Hematopoietic multipotent progenitor cell treated with erythropoietin and hydrocortisone succinate and interleukin-3 and kit ligand, for 4 days (in vitro differentiated cells): ENCODE measurements around the gene EIF4G3.
"Not testable (repeated sequence)": the region's sequence is repeated elsewhere in the genome, so short reads cannot be mapped to it uniquely, and the experiment has no call there.

ENCODE experiments used
- DNase-seq: peaks from one replicate; pipeline ENCODE4 v3.0.0-alpha.2; 2015

The EIF4G3 gene

DNA sequence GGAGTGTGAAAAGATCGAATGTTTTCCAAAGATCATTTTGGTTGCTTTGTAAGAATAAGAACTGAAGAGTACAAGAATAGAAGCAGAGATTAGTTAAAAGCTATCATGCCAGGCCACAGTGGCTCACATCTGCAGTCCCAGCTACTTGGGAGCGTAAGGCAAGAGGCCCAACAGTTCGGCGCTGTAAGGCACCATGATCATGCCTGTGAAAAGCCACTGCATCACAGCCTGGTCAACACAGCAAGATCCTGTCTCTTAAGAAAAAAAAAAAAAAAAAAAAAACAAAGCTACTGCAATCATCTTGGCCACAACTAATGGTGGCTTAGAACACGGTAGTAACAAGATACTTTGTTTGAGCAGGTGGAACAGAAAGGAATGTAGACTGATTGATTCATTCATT is 116.2 kb downstream of the EIF4G3 start:
- DNase-seq, result no peak

DNA sequence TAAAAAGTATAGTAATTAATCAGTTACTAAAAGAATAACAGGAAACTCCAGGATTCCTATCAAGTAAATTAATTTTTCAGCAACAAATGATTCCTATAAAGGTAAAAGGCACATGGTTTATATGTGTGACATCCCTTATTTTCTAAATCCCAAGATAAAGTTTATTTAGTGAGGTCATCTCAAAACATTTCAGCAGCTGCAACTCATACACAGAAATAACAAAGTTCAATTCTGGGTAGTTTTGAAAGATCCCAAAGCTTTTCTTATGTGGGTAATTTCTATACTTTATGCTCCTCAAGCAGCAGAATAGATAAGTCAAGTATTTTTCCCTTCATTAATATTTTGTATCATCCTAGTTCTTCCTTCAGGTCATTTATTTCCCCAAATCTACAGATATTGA is 117.7 kb downstream of the EIF4G3 start:
- no peak for DNase-seq

DNA sequence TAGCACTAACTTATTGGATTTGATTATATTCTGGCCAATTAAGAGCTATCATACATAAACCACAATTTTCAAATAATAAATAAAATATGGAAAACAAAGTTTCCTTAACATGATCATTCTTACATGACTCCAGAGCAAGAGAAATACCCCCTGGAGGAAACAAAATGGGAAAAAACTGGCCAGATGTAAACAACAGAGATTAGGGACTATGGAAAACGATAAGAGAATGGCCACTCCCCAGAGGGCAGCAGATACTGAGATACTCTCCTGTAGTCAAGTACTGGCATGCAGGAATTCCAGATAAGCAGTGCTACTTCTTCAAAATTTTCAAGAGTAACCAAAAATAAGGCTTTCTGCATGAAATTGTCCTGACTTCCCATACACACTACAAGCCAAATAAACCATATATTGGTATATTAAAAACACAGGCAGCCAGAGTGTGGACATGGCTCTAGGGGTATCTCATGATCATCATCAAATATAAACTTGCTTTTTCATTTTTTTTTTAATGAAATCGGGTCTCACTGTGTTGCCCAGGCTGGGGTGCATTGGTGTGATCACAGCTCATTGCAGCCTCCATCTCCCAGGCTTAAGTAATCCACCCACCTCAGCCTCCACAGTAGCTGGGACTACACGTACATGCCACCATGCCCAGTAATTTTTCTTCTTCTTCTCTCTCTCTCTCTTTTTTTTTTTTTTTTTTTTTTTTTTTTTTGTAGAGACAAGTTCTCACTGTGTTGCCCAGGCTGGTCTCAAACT is 118.5 kb downstream of the EIF4G3 start:
- peak; percentile 62 for DNase-seq

- DNase-seq, result not testable (repeated sequence)
Measured at GRCh38 chr1:21053189-21053928, 123.3 kb downstream of the EIF4G3 start.

DNA sequence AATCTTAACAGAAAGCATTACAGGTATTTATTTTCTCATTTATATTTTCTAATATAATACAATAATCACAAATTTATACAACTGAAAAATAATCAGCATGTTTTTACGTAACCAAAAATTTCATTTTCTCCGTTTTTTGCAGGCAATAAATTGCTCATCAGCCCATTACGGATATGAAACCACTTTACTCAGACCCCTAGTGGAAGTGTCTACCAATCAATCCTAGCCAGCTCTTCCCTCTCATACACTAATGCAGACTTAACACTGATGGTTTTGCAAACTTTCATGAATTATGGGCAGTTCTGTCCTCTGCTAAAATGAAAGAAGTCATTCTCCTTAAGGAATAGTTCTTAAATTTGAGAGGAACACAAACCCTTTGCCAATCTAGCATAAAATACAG is 124.7 kb downstream of the EIF4G3 start:
- no peak for DNase-seq

DNA sequence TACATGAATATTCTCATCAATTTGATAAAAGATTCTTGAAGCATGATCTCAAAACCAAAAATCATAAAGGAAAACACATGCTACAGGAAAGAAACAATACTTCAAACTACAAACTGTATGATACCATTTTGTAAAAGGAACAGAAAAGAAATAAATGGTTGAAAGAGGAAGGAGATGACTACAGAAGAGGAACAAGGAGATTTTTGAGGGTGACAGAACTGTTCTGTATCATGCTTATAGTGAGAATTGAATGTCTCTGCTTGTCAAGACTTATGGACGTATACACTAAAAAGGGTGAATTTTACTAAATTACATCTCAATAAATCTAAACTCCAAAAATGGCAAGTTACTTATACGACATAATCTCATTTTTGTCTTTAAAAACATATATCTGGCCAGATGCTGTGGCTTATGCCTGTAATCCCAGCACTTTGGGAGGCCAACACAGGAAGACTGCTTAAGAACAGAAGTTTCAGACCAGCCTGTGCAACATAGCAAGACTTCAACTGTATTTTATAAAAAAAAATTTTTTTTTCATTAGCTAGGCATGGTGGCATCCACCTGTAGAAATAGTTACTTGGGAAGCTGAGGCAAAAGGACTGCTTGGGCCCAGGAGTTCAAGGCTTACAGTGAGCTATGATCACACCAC is 125.4 kb downstream of the EIF4G3 start:
- peak; percentile 37 for DNase-seq

DNA sequence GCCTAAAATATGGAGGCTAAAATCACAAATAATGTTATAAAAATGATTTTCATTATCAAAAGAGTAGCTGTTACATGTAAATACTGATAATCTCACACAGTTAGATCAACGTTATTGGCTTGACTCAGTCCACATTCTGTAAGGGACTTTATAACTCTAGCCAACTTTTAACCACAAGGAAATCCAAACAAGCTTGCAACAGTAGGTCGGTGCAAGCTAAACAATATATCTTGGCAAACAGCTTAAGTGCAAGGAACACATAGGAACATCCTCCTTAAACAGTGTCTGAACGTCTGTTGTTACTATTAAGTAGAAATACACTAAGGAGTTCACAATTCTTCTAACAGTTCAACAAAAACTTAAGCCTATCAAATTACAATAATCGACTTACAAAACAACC is 126.7 kb downstream of the EIF4G3 start:
- DNase-seq, result no peak

DNA sequence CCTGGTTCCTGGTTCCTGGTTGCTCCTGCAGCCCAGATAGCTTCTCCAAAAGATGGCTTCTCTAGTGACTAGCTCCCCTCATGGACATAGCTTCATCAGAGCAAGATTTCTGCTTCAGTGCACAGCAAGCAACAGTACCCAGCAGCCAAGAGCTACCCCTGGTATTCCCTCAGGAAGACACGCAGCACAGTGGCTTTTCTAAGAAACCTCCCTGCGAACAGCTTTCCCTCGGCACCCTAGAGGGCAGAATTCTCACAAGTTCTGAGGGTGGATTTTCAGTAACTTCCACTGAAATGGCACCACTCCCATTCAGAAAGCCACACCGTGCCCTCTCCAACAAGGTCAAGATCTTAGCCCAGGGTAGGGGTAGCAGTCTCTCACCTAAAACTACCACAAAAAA is 128.2 kb downstream of the EIF4G3 start:
- DNase-seq, result no peak

- no peak for DNase-seq
Measured at GRCh38 chr1:21046132-21046531, 130.6 kb downstream of the EIF4G3 start.

DNA sequence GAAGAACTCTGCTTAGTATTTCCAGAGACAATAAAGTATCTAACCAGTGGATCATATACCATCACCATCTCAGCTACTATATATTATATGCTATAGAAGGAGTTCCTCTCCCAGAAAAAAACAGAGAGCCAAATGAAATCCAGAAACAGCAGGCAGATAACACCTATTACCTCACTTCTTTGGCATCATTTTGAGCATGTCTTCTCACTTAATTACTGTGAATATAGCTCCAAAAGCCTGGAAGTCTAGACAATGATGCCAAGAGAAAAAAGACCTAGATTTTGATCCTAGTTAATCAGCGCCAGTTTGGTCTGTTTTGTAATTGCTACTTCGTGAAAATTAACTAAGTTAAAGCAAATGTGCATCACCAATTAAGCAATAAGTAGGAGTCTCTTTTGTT is 131.3 kb downstream of the EIF4G3 start:
- DNase-seq, result no peak

GRCh38 chr1:21042929-21043605 is 133.6 kb downstream of the EIF4G3 start:
- DNase-seq, result peak; percentile 26

DNA sequence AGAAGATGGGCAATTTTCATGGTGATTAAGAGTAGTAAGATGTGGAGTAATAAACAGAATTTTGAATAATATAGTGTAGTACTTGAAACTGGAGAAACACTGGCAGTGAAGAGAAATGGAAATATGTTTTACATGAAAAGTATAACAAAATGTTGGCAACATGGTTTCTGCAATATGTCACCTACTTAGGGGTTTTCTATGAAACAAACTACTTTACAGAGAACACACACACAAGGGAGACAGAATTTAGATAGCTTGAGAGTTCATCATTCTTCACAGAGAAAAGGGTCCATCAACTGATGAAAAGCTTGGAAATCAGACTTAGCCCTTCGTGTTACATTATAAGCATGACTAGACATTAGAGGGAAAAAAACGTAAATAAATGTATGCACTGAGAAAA is 135.2 kb downstream of the EIF4G3 start:
- DNase-seq, result no peak

DNA sequence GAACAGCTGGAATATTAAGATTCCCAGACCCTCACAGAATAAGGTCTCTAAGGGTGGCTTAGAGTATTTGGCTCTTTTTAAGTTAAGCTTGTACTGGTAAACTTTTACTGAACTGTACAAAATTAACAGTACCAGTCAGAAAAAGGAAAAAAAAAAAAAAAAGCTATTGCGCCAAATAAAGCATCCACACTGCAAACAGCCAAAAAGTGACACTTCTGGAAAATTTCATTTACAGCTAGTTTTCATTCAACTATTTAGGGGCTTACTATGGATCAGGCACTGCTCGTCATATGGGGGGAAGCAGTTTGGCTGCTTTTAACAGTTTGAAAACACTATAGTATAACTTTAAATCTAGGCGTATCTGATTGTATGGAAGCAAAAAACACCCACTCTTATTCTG is 139.6 kb downstream of the EIF4G3 start:
- DNase-seq, result no peak

DNA sequence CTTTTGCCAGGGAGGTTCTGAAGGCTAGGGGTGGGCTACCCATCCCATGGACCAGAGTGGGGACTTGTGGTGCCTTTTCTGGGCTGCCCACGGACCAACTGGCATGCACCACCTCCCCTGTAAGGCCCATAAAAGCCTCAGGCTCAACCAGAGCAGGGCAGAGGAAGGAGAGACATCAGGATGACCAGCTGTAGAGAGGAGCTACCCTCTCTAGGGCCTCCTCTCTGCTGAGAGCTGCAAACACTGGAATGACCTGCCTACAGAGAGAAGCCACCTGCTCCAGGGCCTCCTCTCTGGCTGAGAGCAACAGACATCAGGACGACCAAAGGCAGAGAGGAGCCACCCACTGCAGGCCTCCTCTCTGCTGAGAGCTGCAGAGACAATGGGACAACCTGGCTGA is 140.9 kb downstream of the EIF4G3 start:
- no peak for DNase-seq

DNA sequence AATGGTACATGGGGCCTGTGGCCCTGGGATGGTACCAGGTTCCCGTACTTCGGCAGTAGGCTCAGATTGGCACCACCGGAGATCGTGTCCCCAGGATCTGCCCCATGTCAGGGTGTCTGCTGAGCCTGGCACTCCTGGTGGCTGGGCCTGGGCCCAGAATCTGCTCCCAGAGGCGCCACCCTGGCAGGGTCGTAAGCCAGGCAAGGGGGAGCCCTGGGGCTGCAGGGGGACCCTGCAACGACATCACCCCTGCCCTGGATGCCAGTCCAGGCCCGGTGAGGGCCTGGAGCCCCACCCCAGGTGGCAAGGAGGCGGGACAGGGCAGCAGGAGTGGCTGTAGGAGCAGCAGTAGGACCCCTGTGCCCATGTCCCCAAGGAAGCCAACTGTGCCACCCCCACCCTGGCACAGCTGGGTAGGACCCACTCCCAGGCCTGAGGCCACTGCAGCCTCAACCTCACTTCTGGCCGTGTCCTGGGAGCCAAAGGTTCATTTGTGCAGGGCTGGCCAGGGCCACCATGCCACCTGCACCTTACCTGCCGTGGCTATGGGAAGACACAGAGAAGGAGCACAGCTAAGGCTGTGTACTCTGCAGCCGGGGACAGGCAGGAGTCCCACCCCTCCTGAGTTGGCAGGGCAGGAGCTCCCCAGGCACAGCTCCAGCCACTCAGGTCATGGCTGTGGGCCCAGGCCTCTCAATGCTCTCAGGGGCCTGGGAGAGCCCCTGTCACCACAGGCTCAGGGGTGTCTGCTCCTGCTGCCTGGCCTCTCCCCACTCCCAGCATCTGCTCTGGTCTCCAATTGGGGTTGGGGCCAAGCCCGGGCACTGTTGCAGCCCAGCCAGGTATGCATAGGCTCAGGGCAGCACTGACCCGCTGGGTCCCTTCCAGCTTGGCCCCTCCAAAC is 141.7 kb downstream of the EIF4G3 start:
- DNase-seq, result no peak

DNA sequence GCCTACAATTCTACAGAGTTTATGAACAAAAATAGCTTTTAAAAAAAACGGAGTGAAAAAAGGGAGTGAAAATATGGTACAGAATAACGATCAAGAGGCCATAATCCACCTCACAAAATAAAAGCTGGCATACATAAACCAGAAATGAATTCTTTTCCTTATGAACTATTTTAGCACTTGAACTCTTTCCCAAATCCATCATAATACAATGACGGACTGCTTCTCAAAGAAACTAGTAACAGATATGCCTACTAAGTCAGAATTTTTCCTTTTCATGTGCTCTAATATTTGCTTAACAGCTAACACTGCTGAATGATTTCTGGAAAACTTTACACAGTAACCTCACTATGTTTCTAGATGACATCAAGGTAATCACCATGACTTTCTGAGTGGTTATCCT is 144.0 kb downstream of the EIF4G3 start:
- DNase-seq, result no peak

- DNase-seq, result no peak
Measured at GRCh38 chr1:21030181-21030580, 146.5 kb downstream of the EIF4G3 start.

DNA sequence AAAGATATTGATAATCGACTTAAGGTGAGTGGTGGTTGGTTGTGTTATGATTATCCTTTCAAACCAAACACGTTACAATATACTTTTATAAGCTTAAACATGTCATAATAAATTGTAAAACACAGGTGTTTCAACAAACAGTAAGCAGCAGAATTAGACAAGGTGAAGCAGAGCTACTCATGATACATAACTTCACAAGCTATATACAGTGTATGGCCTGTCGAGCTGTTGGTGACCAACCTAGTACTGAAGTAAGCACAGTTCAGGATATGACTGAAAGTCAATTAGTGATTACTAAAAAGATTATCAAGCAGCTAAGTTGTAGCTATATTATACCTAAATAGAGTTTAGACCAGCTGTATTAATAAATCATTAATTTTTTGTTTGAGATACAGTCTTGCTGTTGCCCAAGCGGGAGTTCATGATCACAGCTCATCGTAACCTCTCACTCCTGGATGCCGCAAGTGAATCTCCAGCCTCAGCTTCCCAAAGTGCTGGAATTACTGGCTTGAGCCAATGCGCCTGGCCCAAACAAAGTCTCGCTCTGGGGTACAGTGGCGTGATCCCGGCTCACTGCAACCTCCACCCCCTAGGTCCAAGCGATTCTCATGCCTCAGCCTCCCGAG is 148.1 kb downstream of the EIF4G3 start:
- no peak for DNase-seq

DNA sequence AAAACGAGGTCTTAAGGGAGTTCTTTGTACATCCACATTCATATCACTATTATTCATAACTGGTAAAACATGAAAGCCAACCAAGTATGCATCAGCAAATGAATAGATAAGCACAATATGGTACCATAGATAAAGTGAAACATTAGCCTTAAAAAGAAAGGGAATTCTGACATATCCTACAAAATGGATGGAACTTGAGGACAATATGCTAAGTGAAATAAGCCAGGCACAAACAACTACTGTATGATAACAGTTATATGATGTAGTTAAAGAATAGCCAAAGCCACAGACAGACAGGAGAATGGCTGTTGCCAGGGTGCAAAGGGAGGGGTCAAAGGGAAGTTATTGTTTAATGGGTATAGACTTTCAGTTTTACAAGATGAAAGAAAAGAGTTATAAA is 148.9 kb downstream of the EIF4G3 start:
- peak; percentile 75 for DNase-seq

- DNase-seq, result no peak
Measured at GRCh38 chr1:21024918-21025317, 151.8 kb downstream of the EIF4G3 start.

DNA sequence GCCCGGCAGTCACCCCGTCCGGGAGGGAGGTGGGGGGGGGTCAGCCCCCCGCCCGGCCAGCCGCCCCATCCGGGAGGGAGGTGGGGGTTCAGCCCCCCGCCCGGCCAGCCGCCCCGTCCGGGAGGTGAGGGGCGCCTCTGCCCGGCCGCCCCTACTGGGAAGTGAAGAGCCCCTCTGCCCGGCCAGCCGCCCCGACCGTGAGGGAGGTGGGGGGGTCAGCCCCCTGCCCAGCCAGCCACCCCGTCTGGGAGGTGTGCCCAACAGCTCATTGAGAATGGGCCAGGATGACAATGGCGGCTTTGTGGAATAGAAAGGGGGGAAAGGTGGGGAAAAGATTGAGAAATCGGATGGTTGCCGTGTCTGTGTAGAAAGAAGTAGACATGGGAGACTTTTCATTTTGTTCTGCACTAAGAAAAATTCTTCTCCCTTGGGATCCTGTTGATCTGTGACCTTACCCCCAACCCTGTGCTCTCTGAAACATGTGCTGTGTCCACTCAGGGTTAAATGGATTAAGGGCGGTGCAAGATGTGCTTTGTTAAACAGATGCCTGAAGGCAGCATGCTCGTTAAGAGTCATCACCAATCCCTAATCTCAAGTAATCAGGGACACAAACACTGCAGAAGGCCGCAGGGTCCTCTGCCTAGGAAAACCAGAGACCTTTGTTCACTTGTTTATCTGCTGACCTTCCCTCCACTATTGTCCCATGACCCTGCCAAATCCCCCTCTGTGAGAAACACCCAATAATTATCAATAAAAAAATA is 152.4 kb downstream of the EIF4G3 start:
- not testable (repeated sequence) for DNase-seq
